HG03432 (cell line): ENCODE measurements around the gene CTBP1.

Source experiments
- ATAC-seq: cut with Tn5 transposase; IDR thresholded peaks from one replicate; pipeline ENCODE4 v1.9.1; 2021; ENCODE audit warnings: mild to moderate bottlenecking, moderate library complexity; ENCODE audit not compliant: unreplicated experiment

The CTBP1 gene

GRCh38 chr4:1285151-1285789, 36.3 kb upstream of the CTBP1 start:
- no peak for ATAC-seq

GRCh38 chr4:1283711-1284110, 34.8 kb upstream of the CTBP1 start:
- ATAC-seq: no peak

- ATAC-seq: no peak
These were observed 30.3 kb upstream of the CTBP1 start for GRCh38 chr4:1279253-1279652.

- no peak for ATAC-seq
These were observed 29.0 kb upstream of the CTBP1 start for GRCh38 chr4:1277667-1278665.

GRCh38 chr4:1276984-1277383, 28.1 kb upstream of the CTBP1 start:
- no peak for ATAC-seq

- ATAC-seq: no peak
These were observed 25.9 kb upstream of the CTBP1 start for GRCh38 chr4:1274871-1275270.

GRCh38 chr4:1271686-1272085, 22.8 kb upstream of the CTBP1 start:
- no peak for ATAC-seq

GRCh38 chr4:1269209-1269608, 20.3 kb upstream of the CTBP1 start:
- ATAC-seq: no peak

GRCh38 chr4:1266881-1267763, 18.2 kb upstream of the CTBP1 start:
- peak; percentile 39 for ATAC-seq

- no peak for ATAC-seq
These were observed 16.4 kb upstream of the CTBP1 start for GRCh38 chr4:1265351-1265750.

GRCh38 chr4:1264942-1265341, 16.0 kb upstream of the CTBP1 start:
- ATAC-seq: no peak

- ATAC-seq: no peak
These were observed 12.4 kb upstream of the CTBP1 start for GRCh38 chr4:1261107-1261928.

- ATAC-seq: no peak
These were observed 11.6 kb upstream of the CTBP1 start for GRCh38 chr4:1260418-1261106.

- ATAC-seq: no peak
These were observed 11.0 kb upstream of the CTBP1 start for GRCh38 chr4:1259966-1260365.

GRCh38 chr4:1258457-1258856, 9.5 kb upstream of the CTBP1 start:
- no peak for ATAC-seq

GRCh38 chr4:1255699-1256098, 6.8 kb upstream of the CTBP1 start:
- ATAC-seq: no peak

- ATAC-seq: no peak
These were observed 6.2 kb upstream of the CTBP1 start for GRCh38 chr4:1255151-1255550.

GRCh38 chr4:1253831-1254230, 4.9 kb upstream of the CTBP1 start:
- no peak for ATAC-seq

GRCh38 chr4:1252928-1253492, 4.1 kb upstream of the CTBP1 start:
- no peak for ATAC-seq

- no peak for ATAC-seq
These were observed 2.8 kb upstream of the CTBP1 start for GRCh38 chr4:1251773-1252066.
